Stimulated activated CD8-positive, alpha-beta memory T cell treated with anti-CD3 and anti-CD28 coated beads, Interleukin-12 subunit alpha, Interleukin-12 subunit beta, amount 100 ng/mL, for 4 hours (primary cell): ENCODE measurements around the gene DAPL1.

Experiments
- DNase-seq: peaks from one replicate; pipeline ENCODE4 v3.0.0-alpha.2; 2020; ENCODE audit warnings: low read depth

Gene DAPL1

DNA sequence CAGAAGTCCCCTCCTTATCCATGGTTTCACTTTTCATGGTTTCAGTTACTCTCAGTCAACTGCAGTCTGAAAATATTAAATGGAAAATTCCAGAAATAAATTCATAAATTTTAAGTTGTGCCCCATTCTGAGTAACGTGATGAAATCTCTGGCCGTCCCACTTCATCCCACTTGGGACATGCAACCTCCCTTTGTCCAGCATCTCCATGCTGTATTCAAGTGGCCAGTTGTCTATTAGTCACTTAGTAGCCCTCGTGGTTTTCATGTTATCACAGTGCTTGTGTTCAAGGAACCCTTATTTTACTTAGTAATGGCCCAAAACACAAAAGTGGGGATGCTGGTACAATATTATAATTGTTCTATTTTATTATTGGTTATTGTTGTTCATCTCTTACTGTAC, 18.0 kb upstream of the DAPL1 start:
- DNase-seq, result no peak

DNA sequence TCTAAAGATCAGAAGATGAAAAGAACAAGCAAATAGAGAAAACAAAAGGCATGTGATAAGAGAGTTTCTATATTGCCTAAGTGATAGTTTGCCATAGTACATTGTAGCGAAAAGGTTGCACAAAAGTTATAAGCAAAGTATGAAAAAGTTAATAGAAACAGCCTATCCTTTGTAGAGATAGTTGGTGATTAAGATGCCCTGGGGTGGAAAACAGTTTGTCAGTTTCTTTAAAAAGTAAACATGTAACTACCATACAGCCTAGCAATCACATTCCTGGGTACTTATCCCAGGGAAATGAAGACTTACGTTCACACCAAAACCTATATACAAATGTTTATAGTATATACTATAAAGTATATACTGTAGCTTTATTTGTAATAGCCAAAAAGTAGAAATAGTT, 16.9 kb upstream of the DAPL1 start:
- no peak for DNase-seq

DNA sequence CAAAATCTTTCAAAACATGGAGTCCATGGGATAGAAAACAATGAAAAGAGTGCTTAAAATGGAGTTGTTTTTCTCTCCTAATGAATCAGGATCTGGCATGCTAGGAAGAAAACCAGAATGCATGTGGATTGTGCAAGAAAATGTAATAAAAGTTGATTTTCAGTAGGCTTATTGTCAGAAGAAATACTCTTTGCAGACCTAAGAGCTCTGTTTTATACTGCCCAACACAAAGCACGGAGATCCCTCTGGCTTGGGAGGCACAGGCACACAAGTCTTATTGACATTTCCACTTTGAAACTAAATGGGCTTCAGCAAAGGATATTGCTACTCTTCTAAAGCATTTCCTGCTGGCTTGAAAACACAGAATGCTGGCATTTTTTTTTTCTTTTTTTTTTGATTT, 15.5 kb upstream of the DAPL1 start:
- DNase-seq, result no peak

DNA sequence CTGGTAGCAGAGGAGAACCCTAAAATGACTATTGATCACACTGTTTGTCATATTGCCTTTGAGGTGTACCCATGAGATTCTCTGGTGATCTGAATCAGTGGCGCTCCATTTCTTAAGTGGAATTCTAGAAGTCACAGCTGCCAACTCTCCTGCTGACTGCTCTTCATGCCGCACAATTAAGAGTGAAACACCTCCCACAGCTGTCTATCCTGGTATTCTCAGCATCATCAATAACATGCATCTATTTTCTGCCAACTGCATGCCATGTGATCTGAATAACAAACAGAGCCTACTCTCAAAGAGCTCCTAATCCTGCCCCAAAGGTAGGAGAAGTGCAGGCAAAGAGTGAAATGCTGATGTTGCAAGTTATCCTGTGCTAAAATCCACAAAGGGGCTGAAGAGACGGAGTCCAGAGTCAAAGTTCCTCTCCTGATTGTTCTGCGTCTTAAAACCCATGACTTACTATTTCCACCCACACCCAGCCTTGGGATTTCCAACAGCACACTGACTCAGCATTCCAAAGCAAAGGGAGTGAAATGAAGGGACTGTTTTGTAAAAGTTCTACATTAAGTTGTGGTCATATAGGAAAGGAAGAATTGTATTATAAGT, 13.7 kb upstream of the DAPL1 start:
- no peak for DNase-seq

- DNase-seq, result no peak
Observed at GRCh38 chr2:158782136-158782535, 13.0 kb upstream of the DAPL1 start.

DNA sequence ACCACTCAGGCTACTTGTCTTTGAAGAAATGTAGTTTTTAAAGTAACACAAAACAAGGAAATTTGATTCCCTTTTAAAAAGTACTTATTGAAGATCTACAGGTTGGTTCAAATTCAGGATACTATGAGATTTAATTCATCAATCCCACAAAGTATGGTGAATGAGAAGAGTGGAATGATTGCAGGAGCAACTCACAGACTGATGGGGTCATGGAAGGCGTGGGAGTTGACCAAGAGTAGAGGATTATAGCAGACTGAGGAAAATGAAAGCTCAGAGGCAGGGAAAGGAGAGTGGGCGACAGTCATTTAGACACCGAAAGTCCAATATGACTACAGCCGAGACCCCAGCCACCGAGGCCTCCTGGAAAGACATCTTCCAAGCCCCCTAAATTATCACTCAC, 12.5 kb upstream of the DAPL1 start:
- no peak for DNase-seq

DNA sequence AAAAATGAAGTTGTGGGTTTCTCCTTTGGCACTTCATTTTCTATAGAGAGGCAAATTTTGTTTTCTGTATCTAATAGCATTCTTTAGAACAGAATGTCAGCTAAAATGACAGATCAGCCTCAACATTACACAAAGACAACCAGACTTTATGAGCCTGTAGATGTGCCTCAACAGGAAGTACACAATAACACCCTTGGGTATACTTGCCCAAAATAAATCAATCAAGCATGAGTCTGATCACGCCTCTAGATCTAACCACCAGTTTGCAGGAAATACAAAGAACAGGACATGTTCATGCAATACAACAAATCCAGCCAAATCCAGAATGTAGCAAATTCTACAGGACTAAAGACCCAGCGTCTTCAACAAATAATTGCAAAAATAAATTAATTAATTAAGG, 11.2 kb upstream of the DAPL1 start:
- DNase-seq, result no peak

DNA sequence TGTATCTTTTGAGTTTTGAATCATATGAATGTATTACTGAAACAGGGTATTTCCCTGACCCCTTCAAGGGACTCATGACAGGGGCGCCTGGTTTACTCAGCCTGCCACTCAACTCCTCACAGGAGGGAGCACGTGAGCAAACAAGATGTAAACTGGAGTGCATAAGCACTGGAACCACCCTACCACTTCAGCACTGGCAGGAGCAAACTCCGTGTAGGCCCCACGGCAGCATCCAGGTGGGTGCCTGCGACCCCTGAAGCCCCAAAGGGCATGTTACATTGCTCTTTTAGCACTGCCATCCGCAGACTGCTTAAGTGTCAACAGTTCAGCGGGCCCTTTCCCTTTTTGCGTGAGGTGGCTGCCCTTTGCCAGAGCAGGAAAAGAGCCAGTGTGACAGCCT, 8.2 kb upstream of the DAPL1 start:
- DNase-seq, result no peak

DNA sequence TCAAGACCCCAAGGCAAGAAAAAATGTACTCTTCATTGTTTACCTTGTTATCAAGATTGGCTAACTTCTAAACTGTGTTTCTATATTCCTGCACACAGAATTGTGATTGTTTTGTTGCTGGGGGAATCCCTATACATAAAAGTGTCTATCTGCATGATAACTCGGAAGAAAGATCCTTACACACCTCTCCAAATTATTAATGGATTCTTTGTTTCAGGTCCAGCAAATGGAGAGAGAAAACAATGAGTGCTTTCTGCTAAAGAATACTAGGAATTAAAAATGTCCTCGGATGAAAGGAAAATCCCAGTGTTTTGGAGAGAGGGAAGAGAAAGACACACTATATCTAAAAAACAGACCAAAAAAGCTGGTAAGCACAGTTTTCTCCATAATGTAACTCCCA, 6.2 kb upstream of the DAPL1 start:
- no peak for DNase-seq

DNA sequence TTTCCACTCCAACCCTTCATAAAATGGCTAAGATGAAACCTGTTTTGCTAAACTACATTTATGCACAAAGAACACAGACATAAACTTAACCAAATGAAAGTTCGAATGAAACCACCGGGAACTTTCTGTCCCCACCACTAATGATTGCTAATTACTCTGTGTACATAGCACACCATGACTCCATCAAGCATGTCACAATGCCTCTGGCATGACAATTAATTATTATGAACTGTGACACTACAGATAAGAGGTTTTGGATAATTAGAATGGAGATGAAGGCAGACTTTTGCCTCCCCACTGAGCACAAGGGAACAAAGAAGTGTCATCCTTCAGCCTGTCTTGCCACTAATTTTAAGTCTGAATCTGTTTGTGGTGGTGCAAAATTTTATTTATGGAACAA, 1.5 kb downstream of the DAPL1 start:
- DNase-seq, result no peak

- DNase-seq, result no peak
Observed at GRCh38 chr2:158797963-158798700, 3.0 kb downstream of the DAPL1 start.

DNA sequence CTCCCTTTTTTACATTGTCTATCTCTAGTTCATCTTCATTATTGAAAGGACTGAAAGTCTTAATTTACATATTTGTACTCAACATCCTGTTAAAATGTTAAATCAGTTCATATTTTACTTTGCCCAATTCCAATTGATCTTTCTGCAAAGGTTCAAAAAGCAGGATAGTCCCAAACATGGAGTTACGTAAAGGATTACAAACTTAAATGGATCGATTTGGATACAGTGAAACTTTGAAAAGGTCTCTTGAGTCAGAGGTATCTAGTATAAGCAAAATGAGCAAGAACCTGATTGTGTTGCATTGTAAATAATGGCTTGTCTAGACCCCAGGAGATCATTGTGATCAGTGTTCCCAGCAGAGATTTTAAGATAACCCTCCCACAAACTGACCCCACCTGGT, 4.1 kb downstream of the DAPL1 start:
- no peak for DNase-seq

DNA sequence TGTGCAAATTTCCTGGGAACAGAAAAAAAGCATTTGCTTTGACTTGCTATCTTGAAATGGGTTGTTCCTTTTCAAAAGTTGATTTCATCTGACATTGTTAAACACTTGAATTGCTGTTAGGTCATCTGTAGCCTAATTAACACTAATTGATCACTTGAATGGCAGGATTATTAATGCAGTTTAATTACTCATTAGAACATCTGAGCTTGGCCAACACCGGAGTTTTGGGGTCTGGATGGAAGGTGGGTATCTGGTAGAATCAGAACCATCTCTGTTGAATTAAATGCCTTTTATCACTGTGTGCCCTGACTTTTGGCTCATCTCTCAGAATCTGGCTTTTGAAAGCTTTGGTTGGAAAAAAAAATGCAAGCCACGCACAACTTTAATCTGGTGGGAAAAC, 8.4 kb downstream of the DAPL1 start:
- no peak for DNase-seq

DNA sequence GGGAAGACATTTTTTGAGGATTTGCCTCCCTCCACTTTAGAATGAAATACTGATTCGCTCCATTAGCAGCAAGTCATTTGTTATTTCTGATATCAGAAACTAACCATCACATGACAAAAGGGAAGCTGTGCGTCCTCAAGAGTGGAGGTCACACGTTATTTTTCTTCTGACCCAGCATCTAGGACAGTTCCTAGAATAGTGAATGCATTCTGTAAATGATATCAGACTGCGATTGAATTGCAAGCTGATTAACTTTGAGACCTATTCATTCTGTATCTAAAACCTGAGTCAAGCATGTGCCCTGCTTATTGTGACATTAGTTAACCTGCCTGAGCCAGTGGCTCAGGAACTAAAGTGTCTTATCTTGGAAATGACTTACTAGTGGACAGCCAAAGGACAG, 10.1 kb downstream of the DAPL1 start:
- no peak for DNase-seq

- DNase-seq, result no peak
Observed at GRCh38 chr2:158805936-158806335, 10.8 kb downstream of the DAPL1 start.

- DNase-seq, result no peak
Observed at GRCh38 chr2:158806941-158807340, 11.8 kb downstream of the DAPL1 start.

DNA sequence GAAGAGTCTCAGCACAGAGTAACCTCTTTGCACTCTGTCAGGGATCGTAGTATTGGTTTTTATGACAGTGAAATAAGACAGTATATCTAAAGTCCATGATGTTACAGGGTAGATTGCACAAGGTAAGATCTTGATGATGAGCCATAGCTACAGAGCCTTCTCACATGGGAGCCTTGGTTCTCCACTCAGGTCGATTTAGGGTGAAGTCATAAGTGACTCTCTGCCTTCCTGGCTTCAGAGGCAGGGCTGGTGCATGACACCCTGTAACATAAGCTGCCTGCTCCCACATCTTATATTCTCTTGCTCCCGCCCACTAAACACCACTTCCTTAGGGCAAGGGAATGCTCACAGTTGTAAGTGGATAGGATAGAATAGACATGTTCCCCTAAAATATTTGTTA, 13.3 kb downstream of the DAPL1 start:
- DNase-seq, result no peak

GRCh38 chr2:158809816-158810215, 14.7 kb downstream of the DAPL1 start:
- DNase-seq, result no peak

DNA sequence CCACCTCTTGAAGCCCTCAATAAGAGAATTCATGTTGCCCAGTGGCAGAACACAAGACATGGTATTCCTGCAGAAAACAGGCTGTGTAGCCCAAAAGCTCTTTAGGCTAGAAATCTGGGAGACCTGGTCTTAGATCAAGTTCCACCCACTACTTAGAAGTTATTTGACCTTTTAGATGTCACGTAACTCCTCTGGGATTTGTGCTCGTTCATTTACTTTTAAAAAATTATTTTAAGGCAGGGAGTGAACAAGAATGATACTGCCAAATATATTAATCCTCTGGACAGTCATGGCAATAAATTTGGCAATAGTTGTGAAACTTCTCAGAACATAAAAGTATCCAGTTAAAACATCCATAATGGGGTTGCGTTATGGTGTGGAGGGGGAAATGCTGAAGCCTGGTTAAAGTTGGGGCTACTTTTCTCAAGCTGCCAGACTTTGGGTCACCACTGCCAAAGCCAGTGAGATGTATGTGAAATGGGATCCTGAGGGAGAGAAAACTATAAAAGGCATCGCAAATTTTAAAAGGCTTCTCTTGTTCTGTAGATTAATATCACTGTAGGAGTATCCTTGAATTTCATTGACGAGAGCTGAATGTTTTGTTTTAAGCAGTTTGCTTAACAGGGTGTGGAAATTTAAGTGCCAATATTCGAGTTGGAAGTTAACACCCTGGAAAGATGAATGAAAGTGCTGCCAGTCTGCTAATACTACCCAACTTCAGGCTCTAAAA, 15.8 kb downstream of the DAPL1 start:
- DNase-seq, result no peak

- DNase-seq, result no peak
Observed at GRCh38 chr2:158815166-158815565, 20.0 kb downstream of the DAPL1 start.

- DNase-seq, result no peak
Observed at GRCh38 chr2:158815658-158816057, 20.5 kb downstream of the DAPL1 start.

- DNase-seq, result no peak
Observed at GRCh38 chr2:158817588-158817987, 22.5 kb downstream of the DAPL1 start.

DNA sequence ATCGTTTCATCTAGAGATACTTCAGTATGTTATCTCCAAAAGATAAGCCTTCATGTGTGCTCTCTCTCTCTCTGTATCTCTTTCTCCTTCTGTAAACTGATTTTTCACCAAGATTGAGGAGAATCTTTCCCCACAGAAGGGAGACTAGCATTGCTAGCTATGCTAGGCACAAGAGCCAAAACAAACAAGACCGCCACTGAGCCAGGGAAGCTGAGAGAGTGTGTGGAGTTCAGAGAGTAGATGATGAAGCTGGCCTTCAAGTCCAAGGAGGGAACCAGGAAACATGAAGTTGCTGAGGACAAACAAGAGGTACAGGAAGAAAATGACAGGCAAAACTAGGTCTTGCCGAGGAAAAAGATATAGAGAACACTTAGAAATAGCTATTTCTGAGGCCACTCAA, 23.4 kb downstream of the DAPL1 start:
- no peak for DNase-seq

DNA sequence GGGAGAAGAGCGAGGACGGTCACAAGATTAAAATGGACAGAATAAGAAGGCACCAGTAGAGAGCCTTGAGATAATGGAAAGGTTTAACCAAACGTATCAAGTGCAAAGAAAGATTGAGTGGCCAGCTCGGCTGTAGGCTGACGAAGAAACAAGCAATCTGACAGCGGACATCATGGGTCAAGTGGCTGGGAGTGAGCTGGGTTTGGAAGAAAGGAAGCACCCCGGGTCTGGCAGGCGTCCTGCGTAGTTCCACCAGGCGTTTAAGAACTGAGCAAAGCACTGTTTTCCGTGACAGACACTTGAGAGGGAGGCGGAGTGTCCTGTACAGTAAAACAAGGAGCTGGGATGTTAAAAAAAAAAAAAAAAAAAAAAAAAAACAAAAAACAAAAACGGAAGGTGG, 27.1 kb downstream of the DAPL1 start:
- DNase-seq, result no peak
